Activated naive CD4-positive, alpha-beta T cell treated with Interleukin-2 at 50 U/mL for 16 hours (primary cell): ENCODE results near the gene ATP13A1.

Source experiments
- DNase-seq: peaks from one replicate; pipeline ENCODE4 v3.0.0-alpha.2; 2020

Gene ATP13A1

DNA sequence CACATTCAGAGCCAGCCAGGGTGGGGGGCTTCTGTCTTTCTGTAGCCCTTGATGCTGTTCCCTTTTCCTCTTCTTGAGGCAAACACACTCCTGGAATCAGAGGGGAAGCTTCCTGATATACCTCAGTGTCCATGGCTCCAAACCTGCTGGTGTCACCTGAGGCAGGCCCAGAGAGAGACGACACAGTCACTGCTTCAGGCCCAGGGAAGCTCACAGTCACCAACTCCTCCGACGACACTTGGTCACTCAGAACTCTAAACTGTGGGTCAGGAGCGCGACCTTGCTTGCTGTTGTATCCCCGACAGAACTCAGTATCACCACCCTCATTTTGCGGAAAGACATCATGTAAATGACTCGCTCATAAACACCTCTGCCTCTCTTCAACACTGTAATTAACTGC is 1.1 kb downstream of the ATP13A1 start:
- DNase-seq, result no peak

DNA sequence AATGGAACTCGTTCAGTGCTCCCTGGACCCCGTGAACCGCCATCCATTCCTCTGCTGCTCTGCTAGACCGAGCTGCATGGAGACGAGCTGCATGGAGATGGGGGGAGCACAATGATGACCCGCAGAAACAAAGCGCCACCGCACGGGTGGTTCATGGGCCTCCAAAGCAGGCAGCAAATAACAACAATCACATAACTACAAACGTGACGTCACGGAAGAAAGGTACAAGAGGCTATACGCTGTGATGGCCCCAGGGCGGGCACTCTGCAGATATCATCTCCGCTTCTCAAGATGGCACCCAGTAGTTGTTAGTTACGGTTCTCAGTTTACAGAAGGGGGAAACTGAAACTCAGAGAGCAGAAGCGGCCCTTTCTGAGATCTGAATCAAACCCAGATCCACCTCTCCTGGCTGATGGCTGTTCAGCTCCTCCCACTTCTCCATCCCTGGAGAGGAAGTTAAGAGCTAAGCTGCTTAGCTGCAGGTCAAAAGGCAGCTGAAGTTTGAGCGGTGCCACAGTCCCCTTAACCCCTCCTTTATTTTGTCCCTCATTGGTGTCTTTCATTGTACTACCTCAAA is 1.7 kb downstream of the ATP13A1 start:
- peak; percentile 53 for DNase-seq

DNA sequence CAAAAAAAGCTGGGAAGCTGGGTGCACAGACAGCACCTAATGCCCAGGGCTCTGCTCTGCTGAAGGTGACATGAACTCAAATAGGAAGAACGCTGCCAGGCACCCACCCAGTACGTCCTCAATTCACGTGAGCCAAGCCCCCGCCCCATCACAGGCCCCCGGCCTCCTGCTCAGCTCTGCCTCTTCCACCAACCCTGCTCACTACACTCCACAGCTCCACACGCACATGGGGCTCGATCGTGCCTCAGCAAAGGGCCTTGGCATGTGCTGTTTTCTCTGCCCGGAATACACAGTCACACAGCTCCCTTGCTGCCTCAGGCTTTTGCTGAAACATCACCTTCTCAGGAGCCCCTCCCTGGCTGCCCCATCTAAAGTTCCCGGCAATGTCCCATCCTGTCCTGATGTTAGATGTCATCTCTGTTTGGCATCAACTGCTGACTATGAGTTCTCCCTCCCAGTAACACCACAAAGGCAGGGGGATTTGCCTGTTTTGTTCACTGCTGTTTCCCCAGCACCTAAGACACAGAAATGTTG is 2.3 kb downstream of the ATP13A1 start:
- DNase-seq, result no peak

DNA sequence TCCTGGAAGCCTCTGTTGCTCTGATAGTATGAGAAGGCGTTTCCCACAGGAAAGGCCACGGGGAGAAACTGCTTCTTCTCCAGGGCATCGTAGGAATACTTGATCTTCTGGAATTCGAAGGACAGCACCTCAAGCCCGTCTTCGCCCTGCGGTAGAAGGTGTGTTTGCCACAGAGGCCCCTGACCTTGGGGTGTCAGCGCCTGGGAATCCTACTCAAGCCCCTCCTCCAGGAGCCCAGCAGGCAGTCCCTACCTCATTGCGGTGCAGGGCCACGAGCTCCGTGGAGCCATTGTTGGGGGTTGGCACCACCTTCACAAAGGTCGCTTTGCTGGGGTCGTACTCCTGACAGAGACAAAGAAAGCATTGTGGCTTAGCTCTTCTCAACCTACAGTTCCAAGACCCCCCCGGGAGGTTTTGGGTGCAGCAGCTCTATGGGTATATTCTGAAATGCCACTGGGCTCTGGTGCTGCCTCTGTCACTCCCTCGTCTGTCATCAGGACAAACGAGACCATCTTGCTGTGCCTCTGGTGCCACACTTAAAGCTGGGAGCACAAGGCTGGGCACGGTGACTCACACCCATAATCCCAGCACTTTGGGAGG is 3.7 kb downstream of the ATP13A1 start:
- DNase-seq, result no peak

DNA sequence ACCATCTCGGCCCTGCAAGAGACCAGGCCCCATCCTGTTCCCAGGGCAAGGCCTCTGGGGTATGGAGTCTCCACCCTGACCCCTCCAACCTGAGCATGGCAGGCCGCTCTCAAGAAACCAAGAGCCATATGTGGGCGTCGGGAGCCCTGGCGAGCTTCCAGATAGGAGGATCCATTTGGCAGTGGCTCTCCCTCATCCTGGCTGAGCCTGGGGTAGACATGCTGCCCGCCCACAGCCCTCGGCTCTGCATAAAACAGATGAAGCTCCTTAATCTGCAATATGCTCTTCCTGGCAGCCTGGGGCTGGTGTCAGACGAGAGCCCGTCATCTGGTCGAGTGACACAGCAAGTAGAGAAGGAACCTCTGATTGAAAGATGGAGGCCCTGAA is 6.1 kb downstream of the ATP13A1 start:
- DNase-seq, result no peak

DNA sequence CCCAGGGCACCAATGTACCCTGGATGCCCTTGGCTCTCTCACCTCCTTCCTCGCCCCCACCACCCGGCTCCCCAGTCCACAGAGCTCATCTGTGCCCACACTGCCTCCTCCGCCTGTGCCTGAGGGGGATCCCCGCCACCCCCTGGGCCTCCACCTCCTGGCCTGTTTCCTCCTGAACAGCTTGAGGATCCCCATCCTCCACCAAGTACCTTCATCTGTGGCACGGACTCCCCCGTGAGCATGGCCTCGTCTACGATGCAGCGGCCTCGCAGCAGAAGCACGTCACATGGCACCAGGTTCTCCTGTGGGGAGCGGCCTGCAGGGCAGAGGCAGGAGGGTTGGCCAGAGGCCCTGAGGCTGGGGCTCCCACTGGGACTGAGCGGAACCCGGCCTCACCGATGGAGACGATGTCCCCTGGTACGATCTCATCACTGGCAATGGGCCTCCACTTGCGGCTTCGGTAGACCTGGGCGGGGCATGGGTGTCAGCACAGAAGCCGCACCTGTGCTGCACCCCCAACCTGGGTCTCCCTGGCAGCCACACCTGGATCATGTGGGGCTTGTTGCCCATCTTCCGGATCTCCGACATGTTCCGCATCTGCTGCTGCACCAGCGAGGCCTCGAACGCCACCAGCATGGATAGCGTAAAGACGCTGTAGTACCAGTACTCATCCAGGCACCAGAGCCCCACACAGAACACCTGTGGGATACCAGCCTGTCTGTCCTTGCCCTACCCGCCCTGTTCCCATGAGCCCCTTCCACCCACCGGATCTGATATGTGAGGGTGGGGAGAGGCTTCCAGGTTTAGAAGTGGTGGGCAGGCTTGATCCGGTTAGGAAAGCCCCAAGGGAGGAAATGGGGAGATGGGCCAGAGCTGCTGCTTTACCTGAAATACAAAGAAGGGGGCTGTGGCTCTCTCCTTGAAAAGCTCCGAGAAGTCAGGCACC is 6.8 kb downstream of the ATP13A1 start:
- DNase-seq, result no peak

DNA sequence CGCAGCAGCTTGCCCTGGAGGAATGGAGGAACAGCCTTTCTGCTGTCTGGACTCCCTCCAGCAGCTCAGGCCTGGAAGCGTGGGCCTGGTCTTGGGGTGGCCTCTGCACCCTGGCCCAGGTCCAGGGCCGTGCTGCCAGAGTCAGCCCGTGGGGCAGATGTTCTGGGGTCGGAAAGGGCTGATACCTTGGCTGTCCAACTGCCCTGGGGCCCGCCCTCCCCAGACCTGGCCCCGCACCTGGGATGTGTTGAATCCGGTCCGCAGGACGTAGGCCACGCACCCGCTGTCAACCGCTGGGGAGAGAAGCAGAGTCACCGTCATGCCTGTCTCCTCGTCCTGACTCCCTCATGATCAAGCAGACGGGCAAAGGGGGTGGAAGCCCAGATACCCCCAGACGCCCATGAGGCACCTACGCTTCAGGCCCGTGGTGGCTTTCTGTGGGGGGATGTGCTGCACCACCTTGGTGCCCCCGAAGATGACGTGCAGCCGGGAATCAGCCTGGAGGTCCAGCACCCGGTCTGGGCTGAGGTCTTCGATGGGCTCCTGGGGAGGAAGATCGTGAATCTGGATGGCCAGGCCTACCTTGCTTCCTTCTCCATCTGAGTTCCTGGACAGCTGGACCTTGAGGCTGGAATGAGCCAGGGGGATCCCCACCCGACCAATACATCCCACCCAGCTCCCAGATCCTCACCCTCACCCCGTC is 7.7 kb downstream of the ATP13A1 start:
- DNase-seq, result no peak

DNA sequence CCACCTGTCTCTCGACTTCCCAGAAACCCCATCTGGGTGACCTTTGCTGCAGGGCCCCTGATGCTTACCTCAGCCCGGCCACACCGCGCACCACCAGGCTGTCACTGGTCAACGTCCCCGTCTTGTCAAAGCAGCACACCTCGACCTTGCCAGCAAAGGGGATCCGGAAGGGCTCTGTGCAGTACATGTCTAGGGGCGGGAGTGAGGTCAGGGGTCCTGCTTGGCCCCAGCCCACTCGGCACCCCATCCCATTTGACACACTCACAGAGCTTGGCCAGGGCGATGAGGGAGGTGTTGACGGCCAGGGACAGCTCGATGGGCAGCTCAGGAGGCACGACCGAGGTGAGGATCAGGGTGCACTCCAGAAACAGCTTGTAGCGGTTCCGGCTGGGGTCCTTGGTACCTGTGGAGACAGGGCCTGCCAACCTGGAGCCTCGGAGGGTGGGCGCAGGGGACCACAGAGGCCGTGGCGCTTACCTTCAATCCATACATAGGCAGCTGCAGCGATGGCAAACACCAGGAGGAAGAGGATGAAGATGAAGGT is 8.4 kb downstream of the ATP13A1 start:
- no peak for DNase-seq

DNA sequence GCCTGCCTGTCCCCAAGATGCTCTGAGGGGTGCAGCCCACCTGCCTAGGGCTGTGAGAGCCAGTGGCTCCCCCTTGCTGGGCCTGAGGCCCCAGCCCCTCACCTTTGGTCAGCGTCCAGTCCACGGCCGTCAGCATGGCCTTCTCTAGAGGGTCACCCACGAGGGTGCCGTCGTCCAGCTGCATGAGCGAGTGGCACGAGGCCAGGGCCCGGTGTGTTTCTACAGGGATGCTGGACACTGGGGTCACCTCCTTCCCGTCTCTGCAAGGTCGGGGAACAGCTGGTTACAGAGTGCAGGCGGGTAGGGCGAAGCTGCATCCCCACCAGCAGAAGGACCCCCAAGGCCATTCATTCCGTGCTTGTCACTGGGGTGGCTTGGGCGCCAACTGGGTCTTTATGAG is 9.0 kb downstream of the ATP13A1 start:
- no peak for DNase-seq

DNA sequence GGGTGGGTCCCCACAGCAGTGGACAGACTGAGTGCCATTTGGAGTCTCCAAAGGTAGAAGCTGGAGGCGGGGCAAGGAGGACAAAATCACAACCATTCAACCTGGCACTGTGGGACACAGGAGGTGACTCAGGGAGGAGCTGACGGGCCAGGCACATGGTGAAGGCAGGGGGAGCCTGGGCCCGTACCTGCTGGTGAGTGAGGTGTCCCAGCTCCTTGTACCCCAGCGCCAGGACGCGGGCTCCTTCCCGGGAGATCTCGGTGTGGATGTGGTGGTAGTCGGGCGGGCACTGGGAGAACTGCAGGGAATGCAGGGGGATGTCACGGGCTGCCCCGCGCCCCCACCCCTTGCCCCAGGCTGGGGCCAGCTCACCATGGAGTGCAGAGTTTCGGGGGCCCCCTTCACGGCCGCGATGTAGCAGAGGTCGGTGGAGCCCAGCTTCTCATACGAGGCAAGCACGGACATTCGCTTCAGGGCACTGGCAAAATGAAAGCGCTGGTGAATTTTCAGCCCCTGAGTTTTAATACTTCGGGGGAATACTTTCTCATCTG is 9.8 kb downstream of the ATP13A1 start:
- DNase-seq, result no peak

DNA sequence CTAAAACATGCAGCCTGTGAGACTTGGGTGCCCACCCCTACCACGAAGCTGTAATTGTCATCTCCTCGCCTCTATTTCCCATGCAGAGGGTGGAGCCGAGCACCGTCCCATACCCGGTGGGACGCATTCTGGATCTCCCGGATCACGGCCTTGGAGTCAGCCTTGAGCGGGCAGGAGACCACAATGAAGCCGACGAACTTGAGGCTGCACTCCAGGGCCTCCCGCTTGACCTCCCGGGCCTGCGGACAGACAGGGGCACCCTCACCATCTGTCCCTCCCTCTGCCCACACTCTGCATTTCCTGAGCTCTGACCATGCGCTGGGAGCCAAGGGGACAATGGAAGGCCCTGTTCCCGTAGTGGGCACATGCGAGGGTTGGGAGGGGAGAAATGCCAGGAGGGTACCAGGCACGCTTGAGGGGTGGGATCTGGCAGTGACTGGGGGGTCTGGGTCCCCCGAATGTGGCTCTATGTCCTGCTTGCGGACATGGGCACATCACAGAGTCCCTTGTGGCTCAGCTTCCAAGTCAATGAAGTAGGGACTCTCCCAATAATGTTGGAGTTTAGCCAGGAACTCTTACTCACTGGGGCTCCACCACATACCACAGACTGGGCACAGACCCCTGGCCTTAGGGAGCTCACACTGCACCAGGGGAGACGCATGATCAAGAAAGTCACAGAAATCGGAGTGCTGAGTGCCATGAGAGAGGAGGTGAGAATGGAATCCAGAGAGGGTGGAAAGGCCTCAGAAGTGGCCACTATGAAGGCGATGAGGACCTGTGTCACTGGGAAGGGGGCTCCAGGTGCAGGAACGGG is 10.8 kb downstream of the ATP13A1 start:
- no peak for DNase-seq

DNA sequence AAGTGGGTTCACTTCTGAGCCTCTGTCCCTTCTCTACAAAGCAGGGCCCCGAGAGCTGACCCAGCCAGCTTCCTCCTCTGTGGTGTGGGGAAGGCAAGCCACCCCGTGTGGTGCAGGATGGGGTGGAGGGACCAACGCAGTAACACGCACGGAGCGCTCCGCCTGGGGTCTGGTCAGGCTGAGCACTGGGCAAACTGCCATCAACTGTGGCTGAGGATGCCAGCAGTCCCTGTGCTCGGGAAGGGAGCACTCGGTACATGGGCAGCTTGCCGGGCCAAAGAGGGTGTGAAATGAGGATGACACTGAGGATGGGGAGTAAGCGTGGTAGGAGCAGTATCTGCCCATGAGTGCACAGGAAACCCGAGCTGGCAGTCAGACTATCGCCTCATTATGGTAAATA is 12.4 kb downstream of the ATP13A1 start:
- DNase-seq, result no peak

DNA sequence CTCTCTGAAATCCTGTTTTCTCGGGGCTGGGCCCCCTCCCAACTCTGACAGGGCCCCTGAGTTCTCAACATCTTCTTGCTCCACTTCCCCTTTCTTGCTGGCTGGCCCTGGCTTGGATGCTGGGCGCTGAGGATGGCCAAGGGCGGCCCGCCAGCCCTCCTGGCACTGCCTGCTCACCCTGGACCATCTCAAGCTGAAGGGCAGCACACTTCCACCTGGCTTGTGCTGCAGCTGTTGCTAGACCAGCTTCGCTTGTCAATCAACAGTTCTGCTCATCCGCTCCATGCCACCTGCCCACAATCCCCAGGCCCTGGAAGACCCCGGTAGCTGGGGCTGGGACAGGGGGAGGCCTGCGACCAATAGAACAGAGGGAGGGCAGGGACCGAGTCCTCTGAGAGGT is 13.1 kb downstream of the ATP13A1 start:
- no peak for DNase-seq

DNA sequence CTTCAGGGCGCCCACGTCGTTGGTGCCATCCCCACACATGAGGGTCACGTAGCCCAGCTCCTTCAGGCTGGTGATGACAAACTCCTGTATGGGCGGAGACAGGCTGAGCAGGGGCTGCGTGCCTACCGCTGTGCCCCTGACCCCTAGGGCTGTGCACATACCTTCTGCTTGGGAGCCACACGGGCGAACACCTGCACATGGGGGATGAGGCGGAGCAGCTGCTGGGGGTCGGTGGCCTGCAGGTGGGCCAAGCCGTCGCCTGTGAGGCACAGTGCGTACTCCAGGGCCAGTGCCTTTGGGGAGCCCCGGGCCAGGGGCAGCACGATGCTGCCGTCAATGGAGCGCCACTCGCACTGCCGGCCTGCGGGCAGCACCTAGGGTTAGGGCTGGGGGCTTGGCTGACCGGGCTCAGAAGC is 13.9 kb downstream of the ATP13A1 start:
- no peak for DNase-seq

DNA sequence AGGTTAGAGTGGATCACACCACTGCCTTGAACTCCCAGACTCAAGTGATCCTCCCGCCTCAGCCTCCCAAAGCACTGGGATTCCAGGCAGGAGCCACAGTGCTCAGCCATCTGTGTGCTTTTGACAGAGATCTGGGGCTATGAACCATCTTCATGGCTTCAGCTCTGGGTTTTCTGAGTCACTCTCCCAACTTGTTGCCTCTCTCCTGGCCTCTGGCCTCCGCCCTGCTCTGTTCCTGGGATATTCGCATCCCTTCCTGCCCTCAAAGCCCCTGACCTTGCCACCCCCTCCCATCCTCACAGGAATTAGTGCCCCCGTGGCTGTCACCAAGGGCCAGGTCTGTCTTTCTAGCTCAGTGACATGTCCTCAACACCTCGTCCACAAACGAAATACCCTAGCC is 14.3 kb downstream of the ATP13A1 start:
- no peak for DNase-seq

DNA sequence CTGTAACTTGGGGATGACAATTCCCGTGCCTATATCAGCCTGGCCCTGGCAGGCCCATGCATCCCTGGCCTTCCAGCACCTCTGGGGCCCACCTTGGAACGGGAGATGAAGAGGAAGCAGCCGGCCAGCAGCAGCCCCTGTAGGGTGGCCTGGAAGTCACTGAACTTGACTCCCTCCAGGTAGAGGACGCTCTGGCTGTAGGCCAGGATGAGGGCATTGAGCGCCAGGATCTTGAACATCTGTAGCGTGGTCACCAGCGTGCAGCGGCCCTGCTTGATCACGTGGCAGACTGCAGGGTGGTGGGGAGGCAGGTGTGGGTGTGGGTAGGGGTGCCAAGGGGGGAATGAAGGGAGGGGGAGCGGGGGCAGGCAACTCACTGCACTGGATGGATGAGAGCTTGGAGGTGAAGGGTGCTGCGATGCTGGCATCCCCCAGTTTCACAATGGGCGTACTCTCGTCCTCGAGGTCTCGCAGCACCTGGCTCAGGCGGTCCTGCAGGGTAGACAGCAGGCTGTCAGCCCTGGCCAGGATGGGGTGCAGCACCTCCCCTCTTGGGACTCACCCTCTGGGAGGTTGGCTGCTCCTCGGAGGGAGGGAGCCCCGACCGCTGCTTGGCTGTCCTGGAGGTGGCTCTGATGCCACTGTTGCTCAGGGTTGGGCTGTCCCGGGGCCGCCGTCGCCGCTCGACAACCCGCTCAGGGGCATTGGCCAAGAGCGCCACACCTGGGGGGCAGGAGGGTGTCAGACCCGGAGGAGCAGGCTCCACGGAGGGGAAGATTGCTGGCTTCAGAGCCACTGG is 16.2 kb downstream of the ATP13A1 start:
- DNase-seq, result no peak

DNA sequence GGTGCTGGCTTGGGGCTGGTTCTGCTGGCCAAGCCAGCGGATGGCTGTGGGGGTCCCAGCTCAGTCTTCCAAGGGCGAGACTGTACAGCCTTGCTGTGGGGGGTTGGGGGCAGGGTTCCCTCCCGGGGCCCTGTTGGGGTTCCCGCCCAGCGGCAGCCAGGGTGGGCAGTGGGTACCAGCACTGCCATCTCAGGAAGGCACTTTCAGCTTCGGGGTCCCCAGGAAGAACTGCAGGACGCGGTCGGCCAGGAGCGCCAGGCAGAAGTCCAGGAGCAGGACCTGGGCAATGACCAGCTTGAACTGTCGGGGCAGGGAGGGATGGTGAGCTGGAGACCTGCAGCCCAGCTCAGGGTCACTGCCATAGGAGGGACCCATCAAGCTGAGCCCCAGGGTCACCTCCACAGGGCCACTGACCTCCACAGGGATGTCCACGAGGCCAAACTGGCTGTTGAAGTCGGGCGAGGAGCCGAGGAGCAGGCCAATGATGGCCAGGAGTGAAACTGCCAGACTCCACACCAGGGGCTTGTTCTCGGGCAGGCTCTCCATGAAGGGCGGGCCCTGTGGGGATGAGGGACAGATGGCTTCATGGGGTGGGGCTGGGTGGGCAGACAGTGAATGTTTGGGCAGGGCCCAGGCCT is 18.1 kb downstream of the ATP13A1 start:
- no peak for DNase-seq

DNA sequence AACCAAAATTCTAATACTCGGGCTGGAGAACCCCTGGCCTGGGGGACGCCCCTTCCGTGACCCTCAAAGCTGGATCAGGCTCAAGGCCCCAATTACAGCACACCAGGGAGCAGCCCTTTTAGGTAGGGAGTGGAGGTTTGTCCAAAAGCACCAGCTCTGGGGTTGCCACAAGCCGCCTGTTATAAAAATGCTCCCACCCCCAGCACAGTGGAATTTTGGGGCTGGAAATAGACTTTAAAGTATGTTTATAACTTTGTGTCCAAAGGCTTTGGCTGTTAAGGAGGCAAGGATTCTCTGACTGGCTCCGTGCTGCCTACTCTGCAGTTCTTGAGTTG is 19.5 kb downstream of the ATP13A1 start:
- no peak for DNase-seq

DNA sequence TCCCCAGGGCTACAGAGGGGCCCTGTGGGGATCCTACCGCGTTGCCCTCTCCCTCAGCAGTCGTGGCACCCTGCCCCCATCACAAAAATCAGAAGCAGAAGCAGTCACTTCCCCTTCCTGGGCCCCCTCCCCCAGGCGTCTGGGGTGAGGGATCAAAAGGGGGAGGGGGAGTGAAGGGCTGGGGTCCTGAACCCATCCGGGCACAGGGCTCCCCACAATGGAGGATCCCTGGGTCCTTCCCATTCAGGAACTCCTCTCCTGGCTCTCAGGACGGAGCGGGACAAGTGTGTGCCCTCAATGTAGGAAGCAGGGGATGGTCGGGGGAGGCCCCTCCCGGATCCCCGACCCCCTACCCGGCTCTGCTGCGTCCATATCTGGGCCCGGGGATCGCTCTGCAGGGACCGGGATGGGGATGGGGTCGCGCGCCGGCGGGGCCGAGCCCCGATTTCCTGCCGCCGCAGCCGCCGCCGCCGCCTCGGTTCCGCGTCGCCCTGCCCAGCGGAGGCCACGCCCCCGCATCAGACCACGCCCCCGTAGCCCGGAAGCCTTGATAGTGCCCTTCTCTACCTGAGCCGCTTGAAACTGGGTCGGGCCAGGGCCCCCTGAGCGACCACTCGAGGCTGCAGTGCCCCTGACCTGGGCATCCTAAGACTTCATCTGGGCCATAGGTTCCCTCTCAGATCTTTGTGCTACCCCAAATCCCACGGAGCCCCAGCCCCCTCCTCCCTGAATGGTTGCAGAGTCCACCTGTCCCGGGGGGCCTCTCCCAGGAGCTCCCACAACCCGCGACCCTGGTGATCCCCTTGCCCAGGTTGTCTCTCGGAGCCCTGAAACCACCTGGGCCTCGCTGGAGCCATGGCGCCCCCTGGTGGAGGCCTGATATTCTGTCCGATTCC is 20.1 kb downstream of the ATP13A1 start, which contains the start of gene GMIP:
Gene GMIP, minus strand, starts transcription at position 500 of the 896 bp plus-strand sequence. Its CDS starts 128 bp downstream, at position 372.
- peak; percentile 85 for DNase-seq
